ENCODE results near the gene HECTD4. TPM values are rescaled to one million over a fixed set of nuclear protein-coding genes. Genes with fewer than 3 reads are reported as not detected.

The HECTD4 gene
- total RNA-seq, 1 experiment from 2014 or later, result 65.7 TPM

DNA sequence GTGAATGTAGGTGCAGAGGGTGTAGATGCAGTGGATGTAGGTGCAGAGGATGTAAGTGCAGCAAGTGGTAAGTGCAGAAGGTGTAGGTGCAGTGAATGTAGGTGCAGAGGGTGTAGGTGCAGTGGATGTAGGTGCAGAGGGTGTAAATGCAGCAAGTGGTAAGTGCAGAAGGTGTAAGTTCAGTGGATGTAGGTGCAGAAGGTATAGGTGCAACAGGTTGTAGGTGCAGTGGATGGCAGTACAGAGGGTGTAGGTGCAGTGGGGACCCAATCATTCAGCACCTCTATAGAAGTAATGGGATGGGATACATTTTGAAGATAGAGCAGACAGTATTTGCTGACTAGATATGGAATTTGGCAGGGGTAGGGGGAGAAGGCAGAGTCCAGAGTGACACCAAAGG lies 85.0 kb downstream of the HECTD4 start:
- no TSS peak for BruUV-seq (replicated peaks)
- Mint-ChIP-seq H3K27me3 (ENCODE audit: unreplicated experiment) (no peaks in the 10 kb centered on the region), H3K4me3 (ENCODE audit: low read depth, unreplicated experiment) (no peak overlapping the region), H3K9me3 (ENCODE audit: low read depth, unreplicated experiment) (no peaks in the 10 kb centered on the region), H3K4me1 (ENCODE audit: low read depth, unreplicated experiment) (no peaks in the 10 kb centered on the region), H3K27ac (ENCODE audit: unreplicated experiment) (no peak overlapping the region), H3K36me3 (ENCODE audit: insufficient read depth, unreplicated experiment) (no peaks in the 10 kb centered on the region)
- CTCF ChIA-PET, result no interaction called here
- TF ChIP-seq, protein P1, sequence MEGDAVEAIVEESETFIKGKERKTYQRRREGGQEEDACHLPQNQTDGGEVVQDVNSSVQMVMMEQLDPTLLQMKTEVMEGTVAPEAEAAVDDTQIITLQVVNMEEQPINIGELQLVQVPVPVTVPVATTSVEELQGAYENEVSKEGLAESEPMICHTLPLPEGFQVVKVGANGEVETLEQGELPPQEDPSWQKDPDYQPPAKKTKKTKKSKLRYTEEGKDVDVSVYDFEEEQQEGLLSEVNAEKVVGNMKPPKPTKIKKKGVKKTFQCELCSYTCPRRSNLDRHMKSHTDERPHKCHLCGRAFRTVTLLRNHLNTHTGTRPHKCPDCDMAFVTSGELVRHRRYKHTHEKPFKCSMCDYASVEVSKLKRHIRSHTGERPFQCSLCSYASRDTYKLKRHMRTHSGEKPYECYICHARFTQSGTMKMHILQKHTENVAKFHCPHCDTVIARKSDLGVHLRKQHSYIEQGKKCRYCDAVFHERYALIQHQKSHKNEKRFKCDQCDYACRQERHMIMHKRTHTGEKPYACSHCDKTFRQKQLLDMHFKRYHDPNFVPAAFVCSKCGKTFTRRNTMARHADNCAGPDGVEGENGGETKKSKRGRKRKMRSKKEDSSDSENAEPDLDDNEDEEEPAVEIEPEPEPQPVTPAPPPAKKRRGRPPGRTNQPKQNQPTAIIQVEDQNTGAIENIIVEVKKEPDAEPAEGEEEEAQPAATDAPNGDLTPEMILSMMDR (IDR thresholded peaks at IDR 0.05; ENCODE audit: unreplicated experiment), result no peak
- intact Hi-C loops (cut with micrococcal nuclease; ENCODE audit: unreplicated experiment), result no loop called here
- no peak for DNase-seq

DNA sequence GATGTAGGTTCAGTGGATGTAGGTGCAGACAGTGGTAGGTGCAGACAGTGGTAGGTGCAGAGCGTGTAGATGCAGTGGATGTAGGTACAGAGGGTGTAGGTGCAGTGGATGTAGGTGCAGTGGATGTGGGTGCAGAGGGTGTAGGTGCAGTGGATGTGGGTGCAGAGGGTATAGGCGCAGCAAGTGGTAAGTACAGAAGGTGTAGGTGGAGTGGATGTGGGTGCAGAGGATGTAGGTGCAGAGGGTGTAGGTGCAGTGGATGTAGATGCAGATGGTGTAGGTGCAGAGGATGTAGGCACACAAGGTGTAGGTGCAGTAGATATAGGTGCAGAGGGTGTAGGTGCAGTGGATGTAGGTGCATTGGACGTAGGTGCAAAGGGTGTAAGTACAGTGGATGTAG lies 86.0 kb downstream of the HECTD4 start:
- intact Hi-C loops (cut with micrococcal nuclease; ENCODE audit: unreplicated experiment), result no loop called here
- BruUV-seq (replicated peaks), result no TSS peak
- Mint-ChIP-seq H3K4me3 (ENCODE audit: low read depth, unreplicated experiment) (no peak overlapping the region), H3K27me3 (ENCODE audit: unreplicated experiment) (no peaks in the 10 kb centered on the region), H3K27ac (ENCODE audit: unreplicated experiment) (no peak overlapping the region), H3K36me3 (ENCODE audit: insufficient read depth, unreplicated experiment) (no peaks in the 10 kb centered on the region), H3K4me1 (ENCODE audit: low read depth, unreplicated experiment) (no peaks in the 10 kb centered on the region), H3K9me3 (ENCODE audit: low read depth, unreplicated experiment) (no peaks in the 10 kb centered on the region)
- TF ChIP-seq, protein P1 (IDR thresholded peaks at IDR 0.05; ENCODE audit: unreplicated experiment), result no peak
- CTCF ChIA-PET, result no interaction called here
- DNase-seq, result no peak

DNA sequence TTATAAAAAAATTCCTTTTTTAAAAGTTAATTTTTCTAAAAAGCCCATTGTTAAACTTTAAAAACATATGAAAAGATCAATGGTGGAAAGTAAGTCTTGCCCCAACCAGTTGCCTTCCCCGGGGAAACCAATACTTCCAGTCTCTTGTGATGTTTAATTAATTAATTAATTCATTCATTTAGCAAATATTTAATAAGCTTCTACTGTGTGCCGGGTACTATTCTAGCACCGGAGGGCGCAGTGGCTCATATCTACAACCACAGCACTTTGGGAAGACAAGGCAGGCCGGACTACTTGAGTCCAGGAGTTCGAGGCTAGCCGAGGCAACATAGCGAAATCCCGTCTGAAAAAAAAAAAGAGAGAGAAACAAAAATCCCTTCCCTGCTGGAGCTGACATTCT lies 87.4 kb downstream of the HECTD4 start:
- Mint-ChIP-seq H3K36me3 (ENCODE audit: insufficient read depth, unreplicated experiment) (no peaks in the 10 kb centered on the region), H3K9me3 (ENCODE audit: low read depth, unreplicated experiment) (no peaks in the 10 kb centered on the region), H3K4me3 (ENCODE audit: low read depth, unreplicated experiment) (no peak overlapping the region), H3K27ac (ENCODE audit: unreplicated experiment) (no peak overlapping the region), H3K27me3 (ENCODE audit: unreplicated experiment) (no peaks in the 10 kb centered on the region), H3K4me1 (ENCODE audit: low read depth, unreplicated experiment) (no peaks in the 10 kb centered on the region)
- peak; percentile 15 for DNase-seq
- TF ChIP-seq, protein P1 (IDR thresholded peaks at IDR 0.05; ENCODE audit: unreplicated experiment), result no peak
- intact Hi-C loops (cut with micrococcal nuclease; ENCODE audit: unreplicated experiment), result no loop called here
- CTCF ChIA-PET, result interaction anchor here (1.0 kb wide), 1 partner anchor 16 kb away, joined by 3 read pairs; no protein-coding TSS in a partner anchor
- no TSS peak for BruUV-seq (replicated peaks)

DNA sequence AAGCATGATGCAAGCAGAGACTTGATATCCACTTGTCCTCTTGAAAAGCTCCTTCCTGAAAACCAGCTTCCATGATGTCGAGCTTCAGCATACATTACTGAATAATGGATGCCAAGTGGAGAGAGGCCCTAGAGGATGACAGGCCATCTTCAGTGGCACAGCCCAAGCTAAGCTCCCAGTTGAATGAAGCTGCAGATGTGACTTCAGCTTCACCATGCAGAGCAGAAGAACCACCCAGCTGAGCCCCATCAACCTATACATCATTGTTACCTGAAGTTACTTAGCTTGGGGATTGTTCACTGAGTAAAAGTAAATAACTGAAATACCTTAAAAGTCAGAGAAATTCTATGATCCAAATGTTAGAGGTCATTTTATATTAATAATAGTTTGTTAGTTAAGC lies 93.6 kb downstream of the HECTD4 start:
- Mint-ChIP-seq H3K36me3 (ENCODE audit: insufficient read depth, unreplicated experiment) (no peaks in the 10 kb centered on the region), H3K4me3 (ENCODE audit: low read depth, unreplicated experiment) (no peak overlapping the region), H3K27me3 (ENCODE audit: unreplicated experiment) (no peaks in the 10 kb centered on the region), H3K4me1 (ENCODE audit: low read depth, unreplicated experiment) (no peaks in the 10 kb centered on the region), H3K9me3 (ENCODE audit: low read depth, unreplicated experiment) (no peaks in the 10 kb centered on the region), H3K27ac (ENCODE audit: unreplicated experiment) (no peak overlapping the region)
- CTCF ChIA-PET, result no interaction called here
- no peak for DNase-seq
- TF ChIP-seq, protein P1 (IDR thresholded peaks at IDR 0.05; ENCODE audit: unreplicated experiment), result no peak
- intact Hi-C loops (cut with micrococcal nuclease; ENCODE audit: unreplicated experiment), result no loop called here
- BruUV-seq (replicated peaks), result no TSS peak

Data from Calu3 (cell line).